GM12878 (cell line): ENCODE measurements around the gene DUS1L. TPM values are rescaled to one million over a fixed set of nuclear protein-coding genes. Genes with fewer than 3 reads are reported as not detected.

ENCODE experiments used
- ATAC-seq: fragments of 200-7000 bp; cut with Tn5 transposase; 3 replicates; pipeline ENCODE4 v1.9.1; 2020; ENCODE audit warnings: mild to moderate bottlenecking, moderate library complexity
- BruUV-seq: library from RNA; stranded (reverse); fragments of 400-500 nt; replicated peaks from 2 replicates; lab custom pipeline; 2021; lab: Mats Ljungman, UMichigan
- CTCF ChIA-PET: fragments of 300-600 bp; sonication (Branson Sonifier 250); formaldehyde crosslinking; extraction: SDS; loops from one replicate; lab custom pipeline; 2021; ENCODE audit warnings: inconsistent platforms; lab: Yijun Ruan, JAX
- POLR2A ChIA-PET: fragments of 350-600 bp; formaldehyde crosslinking; extraction: SDS; loops from one replicate; lab custom pipeline; 2021; ENCODE audit warnings: inconsistent platforms; lab: Charles Lee
- RAD21 ChIA-PET: fragments of 300-600 bp; sonication (Branson Sonifier 250); formaldehyde crosslinking; loops from one replicate; lab custom pipeline; 2023; ENCODE audit warnings: antibody characterized with exemption; ENCODE audit not compliant: unreplicated experiment; lab: Charles Lee
- SMC1A ChIA-PET: fragments of 300-600 bp; sonication (Branson Sonifier 250); formaldehyde crosslinking; loops from one replicate; lab custom pipeline; 2023; ENCODE audit not compliant: unreplicated experiment, uncharacterized antibody; lab: Charles Lee
- DNase-seq: peaks from one replicate; pipeline ENCODE4 v3.0.0-alpha.2; 2011; ENCODE audit warnings: low read depth, low spot score
- FAIRE-seq: peaks from 3 replicates; lab custom pipeline; 2011; peaks lifted over from hg19 to GRCh38; lab: Jason Lieb, UNC
- H2AFZ ChIP-seq: 2 replicates; pipeline ENCODE4 v1.6.0; 2011; ENCODE audit warnings: low read depth, low read length, control low read depth; ENCODE audit not compliant: control insufficient read depth
- H3K27ac ChIP-seq: 2 replicates; pipeline ENCODE4 v1.5.1; 2011; ENCODE audit warnings: control low read depth; ENCODE audit not compliant: control insufficient read depth, insufficient read depth
- H3K27me3 ChIP-seq, 2 experiments: replicated peaks in 1 of 2; 2 replicates each; pipeline versions ENCODE4 v1.6.0 to v1.6.1; 2011; ENCODE audit warnings: low read length in 1 of 2; ENCODE audit not compliant: control insufficient read depth in 2 of 2, insufficient read depth in 2 of 2
- H3K36me3 ChIP-seq, 2 experiments: 2 replicates each; pipeline ENCODE4 v1.5.1; 2011; ENCODE audit warnings: low read length in 1 of 2; ENCODE audit not compliant: control insufficient read depth in 2 of 2, insufficient read depth in 2 of 2
- H3K4me1 ChIP-seq: 2 replicates; pipeline ENCODE4 v1.6.1; 2011; ENCODE audit warnings: mild to moderate bottlenecking, low read length, moderate library complexity, mixed read lengths; ENCODE audit not compliant: control insufficient read depth, insufficient read depth
- H3K4me2 ChIP-seq: 2 replicates; pipeline ENCODE4 v1.6.0; 2011; ENCODE audit warnings: control low read depth; ENCODE audit not compliant: control insufficient read depth, insufficient read depth
- H3K4me3 ChIP-seq: fragments of 200-600 bp; sonication (generic); 2 replicates; pipeline ENCODE4 v1.5.1; 2016
- H3K79me2 ChIP-seq: 2 replicates; pipeline ENCODE4 v1.6.0; 2011; ENCODE audit warnings: low read length; ENCODE audit not compliant: control insufficient read depth, insufficient read depth
- H3K9ac ChIP-seq: 2 replicates; pipeline ENCODE4 v1.8.0; 2011; ENCODE audit warnings: low read length, control low read depth, mixed read lengths; ENCODE audit not compliant: control insufficient read depth, insufficient read depth
- H3K9me3 ChIP-seq: replicated peaks from 3 replicates; pipeline ENCODE4 v1.5.1; 2011; ENCODE audit warnings: mild to moderate bottlenecking, low read length; ENCODE audit not compliant: control insufficient read depth, insufficient read depth
- H4K20me1 ChIP-seq: 2 replicates; pipeline ENCODE4 v1.6.0; 2011; ENCODE audit not compliant: control insufficient read depth, insufficient read depth
- MYC ChIP-seq: IDR thresholded peaks from 2 replicates; pipeline ENCODE4 v1.6.1; 2011; ENCODE audit warnings: mild to moderate bottlenecking, low read length, moderate library complexity, inconsistent platforms; ENCODE audit not compliant: insufficient read depth, insufficient replicate concordance, insufficient read length, severe bottlenecking
- POU2F2 ChIP-seq: IDR thresholded peaks from 3 replicates; pipeline ENCODE4 v1.6.1; 2011; ENCODE audit warnings: low read depth, mild to moderate bottlenecking, low read length, borderline replicate concordance
- SMC3 ChIP-seq: IDR thresholded peaks from 2 replicates; pipeline ENCODE4 v1.6.1; 2011; ENCODE audit warnings: low read length, improper control_type of control experiment, borderline replicate concordance
- TCF3 ChIP-seq: IDR thresholded peaks from 2 replicates; pipeline ENCODE4 v1.6.1; 2012; ENCODE audit warnings: low read depth, mild to moderate bottlenecking, low read length, borderline replicate concordance; ENCODE audit not compliant: insufficient read depth
- ZSCAN29 ChIP-seq: fragments of 450-650 bp; IDR thresholded peaks from 2 replicates; pipeline ENCODE4 v1.6.1; 2017; ENCODE audit warnings: mild to moderate bottlenecking, moderate library complexity
- WGBS: methylation state at CpG from one replicate; pipeline ENCODE4 v1.1.6; 2016; ENCODE audit warnings: low lambda C conversion rate; ENCODE audit not compliant: insufficient replicate concordance, insufficient coverage; ENCODE audit errors: missing lambda C conversion rate; 5-methylcytosine and 5-hydroxymethylcytosine counted together
- in situ Hi-C: fragments of 300-500 bp; cut with MboI; formaldehyde crosslinking; loops from 9 replicates; pipeline ENCODE4 v1.14.3; 2018; ENCODE audit warnings: mixed read lengths
- intact Hi-C: fragments of 100-400 bp; cut with micrococcal nuclease; formaldehyde crosslinking; loops from one replicate; pipeline ENCODE4 v1.14.2; 2022; ENCODE audit not compliant: unreplicated experiment
- polyA plus RNA-seq, 11 experiments: library from polyadenylated mRNA; depleted of rRNA in 4 of 11; unstranded in 6 of 11; stranded (reverse) in 5 of 11; fragments of >200 nt; fragmentation: Nextera tagmentation in 4 of 11; fragmentation: Illumina TruSeq in 1 of 11; extraction: Ambion mirVana in 4 of 11; extraction: Trizol in 1 of 11; gene quantifications; 1 replicate in 1 of 11; 2 replicates in 10 of 11; pipeline versions ENCODE4 v1.2.1 to v1.2.3, GENCODE V29; 2011 to 2016; ENCODE audit warnings: inconsistent platforms in 2 of 11, missing spikeins in 2 of 11, low read depth in 1 of 11
- total RNA-seq, 4 experiments: library from RNA; depleted of rRNA in 3 of 4; stranded (reverse); fragments of >200 nt in 3 of 4; fragmentation: Illumina TruSeq in 1 of 4; extraction: Trizol in 1 of 4; gene quantifications; 2 replicates each; pipeline versions ENCODE4 v1.2.1 to v1.2.3, GENCODE V29; 2013 to 2021
- TF ChIP-seq, protein P1 (sequence below), 3 experiments: IDR thresholded peaks in 2 of 3; conservative IDR thresholded peaks in 1 of 3; 2 replicates each; pipeline ENCODE4 v1.5.1; 2011; ENCODE audit warnings: low read depth in 3 of 3, low read length in 3 of 3, mild to moderate bottlenecking in 3 of 3, control low read depth in 2 of 3, moderate library complexity in 2 of 3, inconsistent platforms in 1 of 3, mixed read lengths in 1 of 3; ENCODE audit not compliant: control insufficient read depth in 2 of 3, insufficient read depth in 1 of 3; ENCODE audit errors: extremely low read depth in 1 of 3
- TF ChIP-seq, protein P2 (sequence below): fragments of 450-650 bp; IDR thresholded peaks from 2 replicates; pipeline ENCODE4 v1.6.1; 2017; ENCODE audit warnings: low read depth, mild to moderate bottlenecking, moderate library complexity

Gene DUS1L
- total and polyA plus RNA-seq, 10 of the 15 experiments (the other 5 are each of a cell fraction or from before 2014, with no cell fraction given), result 6.1 to 157 (median 44.5) TPM

DNA sequence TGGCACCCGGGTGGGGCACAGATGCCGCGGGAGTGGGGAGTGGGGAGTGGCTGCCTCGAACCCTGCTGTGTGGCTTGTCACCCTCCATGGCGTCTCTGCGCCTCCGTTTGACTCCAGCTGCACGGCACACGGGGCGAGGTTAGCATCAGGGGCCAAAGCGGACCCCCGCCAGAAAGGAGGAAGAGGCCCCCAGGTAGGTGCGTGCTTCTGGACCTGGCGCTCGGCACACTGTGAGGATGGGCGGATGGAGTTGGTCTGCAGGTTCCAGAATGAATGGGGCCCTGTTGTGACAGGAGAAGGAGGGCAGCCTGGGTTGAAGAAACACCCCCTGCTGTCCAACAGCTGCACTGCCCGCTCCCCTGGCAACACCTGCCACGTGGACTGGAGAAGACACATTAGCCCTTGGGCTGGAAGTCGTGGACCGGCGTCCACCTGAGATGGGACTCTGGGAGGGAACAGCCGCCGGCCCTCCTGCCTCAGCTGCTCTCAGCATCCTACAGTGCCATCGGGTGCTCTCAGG lies 41.8 kb upstream of the DUS1L start:
- no peak for FAIRE-seq
- Histone ChIP-seq H3K4me1 (peaks cover 21% of the 10 kb centered on the region), H3K79me2 (peaks cover 14% of the 10 kb centered on the region), H3K27ac (no peak overlapping the region; the same call in 1 of the 2 replicates), H4K20me1 (no peaks in the 10 kb centered on the region), H3K4me2 (peak overlapping the region; percentile 88), H2AFZ (no peak overlapping the region), H3K4me3 (no peak overlapping the region)
- ATAC-seq, result no peak
- ChIA-PET SMC1A (no interaction called here), RAD21 (interaction anchor here (1.3 to 1.5 kb wide), 2 partner anchors 9 to 77 kb away, joined by 3 to 4 read pairs; partner anchors contain the start of gene FASN), POLR2A (interaction anchor here (1.5 kb wide), 1 partner anchor 9 kb away, joined by 5 read pairs; the partner anchor contains the start of gene FASN)
- no TSS peak for BruUV-seq
- TF ChIP-seq, protein P1, sequence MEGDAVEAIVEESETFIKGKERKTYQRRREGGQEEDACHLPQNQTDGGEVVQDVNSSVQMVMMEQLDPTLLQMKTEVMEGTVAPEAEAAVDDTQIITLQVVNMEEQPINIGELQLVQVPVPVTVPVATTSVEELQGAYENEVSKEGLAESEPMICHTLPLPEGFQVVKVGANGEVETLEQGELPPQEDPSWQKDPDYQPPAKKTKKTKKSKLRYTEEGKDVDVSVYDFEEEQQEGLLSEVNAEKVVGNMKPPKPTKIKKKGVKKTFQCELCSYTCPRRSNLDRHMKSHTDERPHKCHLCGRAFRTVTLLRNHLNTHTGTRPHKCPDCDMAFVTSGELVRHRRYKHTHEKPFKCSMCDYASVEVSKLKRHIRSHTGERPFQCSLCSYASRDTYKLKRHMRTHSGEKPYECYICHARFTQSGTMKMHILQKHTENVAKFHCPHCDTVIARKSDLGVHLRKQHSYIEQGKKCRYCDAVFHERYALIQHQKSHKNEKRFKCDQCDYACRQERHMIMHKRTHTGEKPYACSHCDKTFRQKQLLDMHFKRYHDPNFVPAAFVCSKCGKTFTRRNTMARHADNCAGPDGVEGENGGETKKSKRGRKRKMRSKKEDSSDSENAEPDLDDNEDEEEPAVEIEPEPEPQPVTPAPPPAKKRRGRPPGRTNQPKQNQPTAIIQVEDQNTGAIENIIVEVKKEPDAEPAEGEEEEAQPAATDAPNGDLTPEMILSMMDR (IDR thresholded peaks at IDR 0.05 in 2 of 3, conservative IDR thresholded peaks at IDR 0.05 in 1 of 3; ENCODE audit: control insufficient read depth in 2 of 3, extremely low read depth in 1 of 3, insufficient read depth in 1 of 3, low read depth in 3 of 3, low read length in 3 of 3), result peak; percentile 23 to 41 (median 28); a peak in 4 of 6 replicates
- TF ChIP-seq MYC (no peak), POU2F2 (no peak), SMC3 (peak; percentile 11; the same call in 1 of the 2 replicates), ZSCAN29 (no peak), TCF3 (0 out of 2 replicates have a peak, but pooled peaks have one; percentile 29)
- TF ChIP-seq, protein P2, sequence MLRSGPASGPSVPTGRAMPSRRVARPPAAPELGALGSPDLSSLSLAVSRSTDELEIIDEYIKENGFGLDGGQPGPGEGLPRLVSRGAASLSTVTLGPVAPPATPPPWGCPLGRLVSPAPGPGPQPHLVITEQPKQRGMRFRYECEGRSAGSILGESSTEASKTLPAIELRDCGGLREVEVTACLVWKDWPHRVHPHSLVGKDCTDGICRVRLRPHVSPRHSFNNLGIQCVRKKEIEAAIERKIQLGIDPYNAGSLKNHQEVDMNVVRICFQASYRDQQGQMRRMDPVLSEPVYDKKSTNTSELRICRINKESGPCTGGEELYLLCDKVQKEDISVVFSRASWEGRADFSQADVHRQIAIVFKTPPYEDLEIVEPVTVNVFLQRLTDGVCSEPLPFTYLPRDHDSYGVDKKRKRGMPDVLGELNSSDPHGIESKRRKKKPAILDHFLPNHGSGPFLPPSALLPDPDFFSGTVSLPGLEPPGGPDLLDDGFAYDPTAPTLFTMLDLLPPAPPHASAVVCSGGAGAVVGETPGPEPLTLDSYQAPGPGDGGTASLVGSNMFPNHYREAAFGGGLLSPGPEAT, result no peak
- TF ChIP-seq, all 136 proteins: peak for 3
- no peaks in the 10 kb centered on the region for H3K9me3 ChIP-seq
- DNase-seq, result no peak
- H3K36me3 ChIP-seq, result no peaks in the 10 kb centered on the region
- intact Hi-C loops (loop anchor here (5.0 kb wide), 1 partner anchor 45 kb away; no protein-coding TSS in a partner anchor), in situ Hi-C loops (no loop called here)
- 92% methylated on average over 24 of the region's 24 CpGs for WGBS
- no peaks in the 10 kb centered on the region for H3K27me3 ChIP-seq
- CTCF ChIA-PET, result interaction anchor here (1.1 to 2.0 kb wide), 4 partner anchors 8 to 77 kb away, joined by 3 to 11 read pairs (median 4); partner anchors contain the start of genes DCXR and RAC3
- H3K9ac ChIP-seq, result no peak overlapping the region
